Activated gamma-delta T cell treated with Interleukin-2 at 50 U/mL for 16 hours (primary cell): ENCODE measurements around the gene ADCY7.

ENCODE experiments used
- DNase-seq: peaks from one replicate; pipeline ENCODE4 v3.0.0-alpha.2; 2020

The ADCY7 gene

DNA sequence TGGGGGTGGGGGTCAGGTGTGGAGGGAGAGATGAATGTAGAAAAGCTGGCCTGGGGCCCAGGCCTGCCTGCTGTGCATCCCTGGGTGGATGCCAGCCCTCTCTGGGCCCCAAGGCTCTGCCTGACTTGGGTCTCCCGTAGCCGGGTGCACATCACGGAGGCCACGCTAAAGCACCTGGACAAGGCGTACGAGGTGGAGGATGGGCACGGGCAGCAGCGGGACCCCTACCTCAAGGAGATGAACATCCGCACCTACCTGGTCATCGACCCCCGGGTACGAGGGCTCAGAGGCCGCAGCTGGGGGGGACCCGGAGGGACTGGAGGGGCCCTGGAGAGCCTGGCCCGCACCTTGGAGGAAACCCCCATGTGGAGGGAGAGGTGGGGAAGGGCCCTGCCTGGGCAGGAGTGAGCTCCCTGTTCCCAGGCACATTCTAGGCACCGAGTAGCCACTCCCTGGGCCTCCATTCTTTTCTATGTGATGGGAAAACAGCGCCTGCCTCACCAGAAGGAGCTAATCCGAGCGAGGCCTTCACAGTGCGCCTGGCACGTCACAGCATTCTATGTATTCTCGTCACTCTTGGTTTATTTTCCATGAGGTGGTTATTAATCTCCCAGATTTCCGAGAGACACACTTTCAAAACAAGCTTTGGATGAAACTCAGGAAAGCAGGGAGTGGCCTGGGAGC is 34.7 kb downstream of the ADCY7 start:
- no peak for DNase-seq

DNA sequence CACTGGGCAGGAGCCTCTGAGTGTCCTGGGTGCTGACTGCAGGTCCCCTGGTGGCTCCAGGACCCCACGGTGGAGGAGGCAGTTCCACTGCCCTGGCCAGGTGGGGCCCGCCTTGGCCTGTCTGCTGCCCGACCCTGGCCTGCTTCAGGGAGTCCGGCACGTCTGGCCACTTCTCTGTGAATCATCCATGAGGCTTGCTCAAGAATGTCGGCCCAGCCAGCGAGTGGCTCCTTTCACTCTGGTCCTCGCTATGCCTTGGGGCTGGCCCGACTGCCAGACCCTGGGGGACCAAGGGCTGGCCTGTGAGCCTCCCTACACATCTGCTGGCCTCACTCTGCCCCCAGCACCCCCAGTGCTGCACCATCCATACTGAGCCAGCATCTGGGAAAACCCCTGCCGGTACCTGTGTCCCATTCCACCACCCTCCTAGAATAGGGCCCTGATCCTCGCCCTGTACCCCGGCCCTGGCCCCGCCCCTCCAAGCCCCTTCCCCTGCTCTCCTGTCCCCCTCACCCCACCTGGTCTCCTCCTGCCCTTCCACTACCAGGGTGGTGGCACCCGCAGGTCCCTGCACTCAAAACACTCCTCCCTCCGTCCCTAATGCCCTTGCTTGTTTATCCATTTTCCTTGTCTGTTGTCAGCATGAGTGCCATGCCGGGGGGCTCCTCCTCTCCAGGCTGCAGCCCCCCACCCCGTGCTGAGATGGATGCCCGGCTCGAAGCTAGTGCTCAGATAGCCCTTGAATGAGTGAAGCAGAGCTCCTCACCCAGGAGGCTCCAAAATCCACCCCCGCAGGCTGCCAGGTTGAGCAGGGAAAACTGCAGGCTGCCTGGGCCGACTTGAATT is 35.5 kb downstream of the ADCY7 start:
- no peak for DNase-seq

DNA sequence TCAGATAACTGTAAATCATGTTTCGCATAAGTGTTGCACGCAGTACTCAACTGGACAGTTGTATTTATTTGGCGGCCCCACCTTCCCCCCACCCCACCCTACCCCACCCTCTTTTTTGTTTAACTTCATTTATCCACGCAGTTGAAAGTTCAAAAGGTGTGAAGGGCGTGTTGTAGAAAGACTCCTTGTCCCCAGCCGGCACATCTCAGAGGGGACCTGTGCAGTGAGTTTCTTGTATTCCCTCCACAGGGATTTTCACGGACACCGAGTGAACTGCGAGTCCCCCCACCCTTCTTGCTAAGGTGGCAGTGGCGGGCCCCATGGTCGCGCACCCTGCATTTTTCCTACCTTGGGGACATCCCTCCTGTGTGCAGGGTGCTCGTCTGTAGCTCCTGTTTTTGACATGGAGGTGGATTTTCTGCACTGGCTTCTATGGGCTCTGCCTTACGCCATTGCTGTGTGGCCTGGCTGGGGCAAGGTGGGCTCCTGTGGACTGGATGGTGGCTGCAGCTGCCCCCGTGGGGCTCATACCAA is 36.2 kb downstream of the ADCY7 start:
- DNase-seq = no peak

GRCh38 chr16:50303041-50303604 is 36.8 kb downstream of the ADCY7 start:
- DNase-seq = no peak

DNA sequence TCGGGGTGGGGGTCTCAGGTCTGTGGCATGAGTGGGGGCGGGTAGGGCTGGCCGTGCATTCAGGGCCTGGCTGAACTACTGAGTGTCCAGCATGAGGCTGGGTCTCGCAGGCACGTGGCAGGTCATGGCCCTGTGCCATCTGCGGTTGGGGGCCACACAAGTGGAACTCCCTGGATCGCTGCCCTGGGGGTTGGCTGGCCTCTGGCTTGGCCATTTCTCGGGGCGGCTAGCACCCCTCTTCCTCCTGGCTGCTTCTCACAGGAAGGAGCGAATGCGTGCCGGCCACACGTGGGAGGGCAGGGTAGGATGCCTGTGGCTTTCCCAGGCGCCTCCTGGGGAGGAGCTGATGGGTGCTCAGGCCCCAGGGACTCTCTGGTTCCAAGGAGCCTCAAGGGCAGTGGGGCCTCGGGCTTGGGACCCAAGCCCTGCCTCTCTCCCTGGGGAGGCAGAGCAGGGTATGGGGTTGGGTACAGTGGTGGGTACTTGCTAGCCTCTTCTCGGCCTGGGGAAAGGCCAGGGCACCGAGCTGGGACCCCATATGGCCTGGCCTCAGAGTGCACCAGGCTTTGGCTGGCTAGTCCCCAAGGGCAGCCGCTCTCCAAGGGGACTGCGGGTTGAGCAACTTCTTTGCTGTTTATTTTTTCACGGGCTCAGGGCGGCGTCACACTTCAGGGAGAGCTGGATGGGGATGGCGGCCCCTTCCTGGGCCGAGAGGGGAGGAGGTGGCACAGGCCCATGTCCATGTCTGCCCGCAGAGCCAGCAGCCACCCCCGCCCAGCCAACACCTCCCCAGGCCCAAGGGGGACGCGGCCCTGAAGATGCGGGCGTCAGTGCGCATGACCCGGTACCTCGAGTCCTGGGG is 37.5 kb downstream of the ADCY7 start:
- no peak for DNase-seq

GRCh38 chr16:50304467-50305440 is 38.4 kb downstream of the ADCY7 start:
- DNase-seq = no peak

GRCh38 chr16:50305441-50306061 is 39.2 kb downstream of the ADCY7 start:
- no peak for DNase-seq

DNA sequence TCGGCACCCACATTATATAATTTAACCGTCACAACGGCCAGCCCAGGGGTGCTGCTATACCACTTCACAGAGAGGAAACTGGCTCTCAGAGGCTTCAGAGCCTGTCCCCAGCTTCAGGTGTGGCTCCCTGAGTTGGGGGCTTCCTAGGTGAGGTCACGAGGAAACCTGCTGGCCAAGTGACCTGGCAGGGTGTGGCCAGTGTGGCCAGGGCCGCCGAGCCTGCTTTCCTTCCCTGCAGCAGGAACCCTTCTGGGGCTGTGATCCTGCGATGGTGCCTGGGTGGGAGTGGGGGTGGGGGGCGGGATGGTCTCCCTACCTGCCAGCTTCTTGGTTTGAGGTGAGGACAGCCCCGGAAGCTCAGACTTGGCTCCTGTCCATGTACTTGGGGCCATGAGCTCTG is 39.9 kb downstream of the ADCY7 start:
- DNase-seq = no peak

DNA sequence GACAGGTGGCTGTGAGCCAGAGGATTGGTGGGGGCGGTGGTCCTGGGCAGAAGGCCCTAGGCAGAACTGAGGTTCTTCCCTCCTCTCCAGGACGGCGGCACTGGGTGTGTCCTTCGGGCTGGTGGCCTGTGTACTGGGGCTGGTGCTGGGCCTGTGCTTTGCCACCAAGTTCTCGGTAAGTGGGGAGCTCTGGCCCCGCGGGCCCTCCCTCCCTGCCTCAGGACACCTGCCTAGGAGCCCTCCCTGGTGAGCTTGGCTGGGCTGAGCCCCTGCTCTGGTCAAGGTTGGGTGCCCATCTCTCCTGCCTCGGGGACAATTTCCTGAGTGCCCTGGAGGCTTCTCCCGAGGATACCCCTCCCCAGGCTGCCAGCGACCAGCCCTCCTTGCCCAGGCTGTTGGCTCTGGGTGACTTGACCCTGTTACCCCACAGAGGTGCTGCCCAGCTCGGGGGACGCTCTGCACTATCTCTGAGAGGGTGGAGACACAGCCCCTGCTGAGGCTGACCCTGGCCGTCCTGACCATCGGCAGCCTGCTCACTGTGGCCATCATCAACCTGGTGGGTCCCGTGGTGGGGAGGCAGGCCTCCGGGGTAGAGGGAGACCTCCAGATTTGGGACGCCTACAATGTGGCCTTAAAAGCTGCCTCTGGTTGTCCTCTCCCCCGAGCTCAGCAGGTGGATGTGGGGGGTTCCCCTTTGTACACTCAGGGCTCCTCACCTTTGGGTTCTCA is 42.0 kb downstream of the ADCY7 start:
- peak; percentile 4 for DNase-seq

GRCh38 chr16:50309156-50309526 is 42.8 kb downstream of the ADCY7 start:
- DNase-seq = peak; percentile 3

GRCh38 chr16:50309527-50310307 is 43.4 kb downstream of the ADCY7 start:
- peak; percentile 2 for DNase-seq

DNA sequence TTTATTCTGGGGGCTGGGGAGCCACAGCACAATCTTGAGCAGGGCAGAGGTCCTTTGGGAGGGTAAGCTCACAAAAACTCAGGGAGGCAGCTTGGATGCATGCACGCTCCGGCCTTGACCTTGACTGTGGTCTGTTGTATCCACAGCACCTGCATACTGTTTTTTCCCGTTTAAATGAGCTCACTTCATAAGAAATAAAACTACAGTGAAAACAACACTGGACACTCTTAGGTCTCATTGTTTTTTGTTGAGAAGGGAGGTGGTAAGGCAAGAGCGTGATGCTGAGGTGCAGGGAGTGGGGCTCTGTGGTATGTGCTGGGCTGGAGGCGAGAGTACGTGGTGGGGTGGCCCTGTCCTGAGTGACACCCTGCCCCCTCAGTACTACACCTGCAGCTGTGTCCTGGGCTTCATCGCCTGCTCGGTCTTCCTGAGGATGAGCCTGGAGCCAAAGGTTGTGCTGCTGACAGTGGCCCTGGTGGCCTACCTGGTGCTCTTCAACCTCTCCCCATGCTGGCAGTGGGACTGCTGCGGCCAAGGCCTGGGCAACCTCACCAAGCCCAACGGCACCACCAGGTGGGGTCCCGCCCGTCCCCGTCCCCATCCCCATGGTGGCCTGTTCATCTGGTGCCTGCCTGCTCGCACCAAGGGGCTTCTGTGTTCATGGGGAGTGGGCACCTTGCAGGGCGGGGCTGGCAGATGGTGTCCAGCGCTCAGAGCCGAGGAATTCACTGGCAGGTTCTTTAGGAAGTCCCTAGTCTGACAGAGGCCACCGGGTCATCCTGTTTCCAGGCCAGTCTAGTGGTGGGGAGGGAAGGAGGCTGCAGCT is 44.2 kb downstream of the ADCY7 start:
- DNase-seq = peak; percentile 3

- peak; percentile 3 for DNase-seq
Measured at GRCh38 chr16:50311134-50311528, 44.8 kb downstream of the ADCY7 start.

DNA sequence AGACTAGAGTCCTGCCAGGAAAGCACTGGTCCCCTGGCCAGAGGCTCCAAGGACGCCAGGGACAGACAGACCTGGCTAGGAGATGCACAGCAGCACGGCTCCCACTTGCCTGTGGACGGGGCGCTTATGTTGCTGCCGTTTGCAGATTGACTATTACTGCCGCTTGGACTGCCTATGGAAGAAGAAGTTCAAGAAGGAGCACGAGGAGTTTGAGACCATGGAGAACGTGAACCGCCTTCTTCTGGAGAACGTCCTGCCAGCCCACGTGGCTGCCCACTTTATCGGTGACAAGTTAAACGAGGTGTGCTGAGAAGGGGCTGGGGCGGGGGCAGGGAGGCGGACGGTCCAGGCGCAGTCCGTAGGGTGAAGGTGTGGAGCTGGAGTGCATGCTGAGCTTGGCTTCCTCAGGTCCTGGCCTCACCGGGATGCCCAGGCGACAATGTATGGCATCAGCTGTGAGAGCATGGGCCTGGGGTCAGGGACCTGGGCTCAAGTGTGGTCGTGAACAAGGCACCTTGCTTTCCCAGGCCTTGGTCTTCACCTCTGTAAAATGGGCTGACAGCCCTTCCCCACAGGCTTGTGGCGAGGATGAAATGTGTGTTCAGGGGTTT is 45.6 kb downstream of the ADCY7 start:
- peak; percentile 3 for DNase-seq

GRCh38 chr16:50313596-50314478 is 47.5 kb downstream of the ADCY7 start:
- peak; percentile 66 for DNase-seq

DNA sequence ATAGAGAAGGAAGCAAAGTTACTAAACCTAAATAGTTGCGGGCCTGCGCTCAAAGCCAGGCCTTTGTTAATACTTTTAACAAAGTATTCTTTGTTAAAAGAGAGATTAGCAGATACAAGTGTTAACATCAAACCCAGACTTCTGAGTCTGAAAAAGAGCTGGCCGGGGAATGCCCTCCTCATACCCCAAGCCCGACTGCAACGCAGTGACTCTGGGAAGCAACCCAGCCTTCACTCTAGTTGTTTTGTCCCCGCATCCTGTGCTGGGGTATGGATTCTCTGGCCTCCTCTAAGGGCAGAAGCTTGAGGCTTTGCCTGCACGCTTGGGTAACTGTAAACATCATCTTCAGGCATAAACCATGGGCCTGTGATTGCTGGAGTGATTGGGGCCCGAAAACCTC is 48.3 kb downstream of the ADCY7 start:
- DNase-seq = no peak

GRCh38 chr16:50315346-50315997 is 49.1 kb downstream of the ADCY7 start:
- DNase-seq = no peak
